PC-9 (cell line): ENCODE data around the gene LMBRD1.

Source experiments
- EZH2 ChIP-seq: fragments of 200-600 bp; sonication (generic); IDR thresholded peaks from 2 replicates; pipeline ENCODE4 v1.8.0; 2017; ENCODE audit warnings: antibody characterized with exemption, low read depth
- TF ChIP-seq, protein P1 (sequence below): fragments of 200-600 bp; sonication (generic); conservative IDR thresholded peaks from 2 replicates; pipeline ENCODE4 v1.6.1; 2017; ENCODE audit warnings: mixed run types, antibody characterized with exemption, mild to moderate bottlenecking, moderate library complexity

DNA sequence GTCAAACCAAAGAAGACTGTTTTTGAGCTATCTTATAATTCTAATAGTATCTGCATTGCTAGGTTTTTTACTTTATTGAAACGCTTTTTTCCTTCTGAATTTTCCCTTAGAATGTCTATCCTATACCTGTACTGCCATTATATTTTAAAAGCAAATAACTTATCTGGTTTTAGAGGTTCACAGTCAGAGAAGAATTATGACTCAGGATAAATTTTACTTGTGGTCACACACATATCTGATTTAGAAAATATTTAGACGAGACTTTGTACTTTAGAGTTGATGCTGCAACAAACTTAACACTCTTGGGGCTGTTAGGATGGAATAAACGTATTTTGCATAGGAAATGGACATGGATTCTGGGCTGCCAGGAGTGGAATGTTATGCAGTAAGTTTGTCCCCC is 33.0 kb downstream of the LMBRD1 start:
- TF ChIP-seq, protein P1, sequence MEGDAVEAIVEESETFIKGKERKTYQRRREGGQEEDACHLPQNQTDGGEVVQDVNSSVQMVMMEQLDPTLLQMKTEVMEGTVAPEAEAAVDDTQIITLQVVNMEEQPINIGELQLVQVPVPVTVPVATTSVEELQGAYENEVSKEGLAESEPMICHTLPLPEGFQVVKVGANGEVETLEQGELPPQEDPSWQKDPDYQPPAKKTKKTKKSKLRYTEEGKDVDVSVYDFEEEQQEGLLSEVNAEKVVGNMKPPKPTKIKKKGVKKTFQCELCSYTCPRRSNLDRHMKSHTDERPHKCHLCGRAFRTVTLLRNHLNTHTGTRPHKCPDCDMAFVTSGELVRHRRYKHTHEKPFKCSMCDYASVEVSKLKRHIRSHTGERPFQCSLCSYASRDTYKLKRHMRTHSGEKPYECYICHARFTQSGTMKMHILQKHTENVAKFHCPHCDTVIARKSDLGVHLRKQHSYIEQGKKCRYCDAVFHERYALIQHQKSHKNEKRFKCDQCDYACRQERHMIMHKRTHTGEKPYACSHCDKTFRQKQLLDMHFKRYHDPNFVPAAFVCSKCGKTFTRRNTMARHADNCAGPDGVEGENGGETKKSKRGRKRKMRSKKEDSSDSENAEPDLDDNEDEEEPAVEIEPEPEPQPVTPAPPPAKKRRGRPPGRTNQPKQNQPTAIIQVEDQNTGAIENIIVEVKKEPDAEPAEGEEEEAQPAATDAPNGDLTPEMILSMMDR: no peak
- no peak for TF ChIP-seq EZH2
